Breast epithelium (tissue), 4 donors: ENCODE results near the gene LCN2. TPM values are rescaled to one million over a fixed set of nuclear protein-coding genes. Genes with fewer than 3 reads are reported as not detected.
"Not testable (repeated sequence)": the region's sequence is repeated elsewhere in the genome, so short reads cannot be mapped to it uniquely, and the experiment has no call there.

Experiments used
- DNase-seq, 2 donors: peaks; one replicate each; pipeline ENCODE4 v3.0.0-alpha.2; 2019; ENCODE audit warnings: low spot score in 2 of 2
- H3K27ac ChIP-seq, 2 donors: fragments of 200-600 bp; sonication (generic) in 1 of 2; one replicate each; pipeline ENCODE4 v1.5.1; 2016 to 2019; ENCODE audit warnings: mild to moderate bottlenecking in 1 of 2
- H3K27me3 ChIP-seq, 2 donors: fragments of 200-600 bp; sonication (generic) in 1 of 2; one replicate each; pipeline versions ENCODE4 v1.5.1 to v1.6.0; 2017 to 2019; ENCODE audit warnings: control low read depth in 1 of 2, mild to moderate bottlenecking in 1 of 2
- H3K36me3 ChIP-seq: fragments of 200-600 bp; one replicate; pipeline ENCODE4 v1.5.1; 2019
- H3K4me1 ChIP-seq, 2 donors: fragments of 200-600 bp; sonication (generic); one replicate each; pipeline ENCODE4 v1.5.1; 2016 to 2019; ENCODE audit warnings: control low read depth in 1 of 2
- H3K4me3 ChIP-seq, 3 donors: fragments of 200-600 bp; sonication (generic); 1 replicate in 2 of 3; 2 replicates in 1 of 3; pipeline ENCODE4 v1.5.1; 2016 to 2019; ENCODE audit warnings: mild to moderate bottlenecking in 3 of 3, moderate library complexity in 2 of 3
- H3K9me3 ChIP-seq, 2 donors: fragments of 200-600 bp; sonication (generic) in 1 of 2; one replicate each; pipeline ENCODE4 v1.5.1; 2016 to 2019; ENCODE audit warnings: control low read depth in 1 of 2
- POLR2A ChIP-seq: fragments of 450-650 bp; IDR thresholded peaks from one replicate; pipeline ENCODE4 v1.6.1; 2016; ENCODE audit warnings: antibody characterized with exemption, mild to moderate bottlenecking, moderate library complexity
- POLR2AphosphoS5 ChIP-seq, 3 donors: sonication (generic); formaldehyde crosslinking; IDR thresholded peaks; one replicate each; pipeline ENCODE4 v1.6.1; 2017; ENCODE audit warnings: antibody characterized with exemption in 3 of 3
- intact Hi-C: fragments of 100-400 bp; cut with DNase I; formaldehyde crosslinking; loops from one replicate; pipeline ENCODE4 v1.15.1; 2023; ENCODE audit warnings: low total_unique reads
- total RNA-seq, 3 donors: library from RNA; depleted of rRNA; stranded (reverse); fragments of >200 nt; gene quantifications; one replicate each; pipeline ENCODE4 v1.1.0, GENCODE V29; 2016
- TF ChIP-seq, protein P1 (sequence below), 3 donors: fragments of 450-650 bp; IDR thresholded peaks; one replicate each; pipeline ENCODE4 v1.5.1; 2016 to 2017; ENCODE audit warnings: antibody characterized with exemption in 3 of 3, mild to moderate bottlenecking in 3 of 3, moderate library complexity in 3 of 3

Gene LCN2
- total RNA-seq, 3 donors from 2014 or later = 38.5 to 42.3 TPM; not detected in 1

DNA sequence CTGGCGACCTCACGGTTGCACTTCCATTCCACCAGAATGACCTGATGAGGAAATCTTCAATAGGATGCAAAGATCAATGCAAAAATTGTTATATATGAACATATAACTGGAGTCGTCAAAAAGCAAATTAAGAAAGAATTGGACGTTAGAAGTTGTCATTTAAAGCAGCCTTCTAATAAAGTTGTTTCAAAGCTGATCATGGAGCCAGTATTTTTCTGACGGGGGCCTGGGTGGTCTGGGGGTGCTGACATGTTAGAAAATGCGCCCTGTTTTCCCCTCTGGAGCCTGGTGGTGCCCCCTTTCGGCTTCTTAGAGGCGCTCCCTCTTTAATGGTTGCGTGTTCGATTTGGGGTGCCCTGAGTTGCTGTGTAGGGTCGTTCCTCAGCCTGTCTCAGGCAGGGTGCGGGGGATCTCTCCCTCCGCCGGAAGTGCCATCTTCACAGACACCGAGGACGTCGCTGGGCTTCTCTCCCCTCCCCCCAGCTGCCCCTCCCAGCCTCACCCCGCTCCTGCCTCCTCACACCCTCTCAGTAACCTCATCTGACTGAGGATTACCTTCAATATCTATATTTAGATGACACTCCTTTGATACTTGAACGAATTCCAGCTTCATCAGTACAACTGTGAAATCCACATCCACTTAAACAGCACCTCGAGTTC is 40.1 kb upstream of the LCN2 start:
- Histone ChIP-seq H3K9me3 (no peaks in the 10 kb centered on the region), H3K4me1 (no peaks in the 10 kb centered on the region), H3K36me3 (no peaks in the 10 kb centered on the region), H3K4me3 (no peak overlapping the region), H3K27me3 (no peaks in the 10 kb centered on the region), H3K27ac (no peak overlapping the region)
- no peak for DNase-seq
- TF ChIP-seq POLR2AphosphoS5 (IDR thresholded peaks at IDR 0.05) (no peak), POLR2A (no peak)
- TF ChIP-seq, protein P1, sequence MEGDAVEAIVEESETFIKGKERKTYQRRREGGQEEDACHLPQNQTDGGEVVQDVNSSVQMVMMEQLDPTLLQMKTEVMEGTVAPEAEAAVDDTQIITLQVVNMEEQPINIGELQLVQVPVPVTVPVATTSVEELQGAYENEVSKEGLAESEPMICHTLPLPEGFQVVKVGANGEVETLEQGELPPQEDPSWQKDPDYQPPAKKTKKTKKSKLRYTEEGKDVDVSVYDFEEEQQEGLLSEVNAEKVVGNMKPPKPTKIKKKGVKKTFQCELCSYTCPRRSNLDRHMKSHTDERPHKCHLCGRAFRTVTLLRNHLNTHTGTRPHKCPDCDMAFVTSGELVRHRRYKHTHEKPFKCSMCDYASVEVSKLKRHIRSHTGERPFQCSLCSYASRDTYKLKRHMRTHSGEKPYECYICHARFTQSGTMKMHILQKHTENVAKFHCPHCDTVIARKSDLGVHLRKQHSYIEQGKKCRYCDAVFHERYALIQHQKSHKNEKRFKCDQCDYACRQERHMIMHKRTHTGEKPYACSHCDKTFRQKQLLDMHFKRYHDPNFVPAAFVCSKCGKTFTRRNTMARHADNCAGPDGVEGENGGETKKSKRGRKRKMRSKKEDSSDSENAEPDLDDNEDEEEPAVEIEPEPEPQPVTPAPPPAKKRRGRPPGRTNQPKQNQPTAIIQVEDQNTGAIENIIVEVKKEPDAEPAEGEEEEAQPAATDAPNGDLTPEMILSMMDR (IDR thresholded peaks at IDR 0.05) = no peak
- intact Hi-C loops = no loop called here

DNA sequence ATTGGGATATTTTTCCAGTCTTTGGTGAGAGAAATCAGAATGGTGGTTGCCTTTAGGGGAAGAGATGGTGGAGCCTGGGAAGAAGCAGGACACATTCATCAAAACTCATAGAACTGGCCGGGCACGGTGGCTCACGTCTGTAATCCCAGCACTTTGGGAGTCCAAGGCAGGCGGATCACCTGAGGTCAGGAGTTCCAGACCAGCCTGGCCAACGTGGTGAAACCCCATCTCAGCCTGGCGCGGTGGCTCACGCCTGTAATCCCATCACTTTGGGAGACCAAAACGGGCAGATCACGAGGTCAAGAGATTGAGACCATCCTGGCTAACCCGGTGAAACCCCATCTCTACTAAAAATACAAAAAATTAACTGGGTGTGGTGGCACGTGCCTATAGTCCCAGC is 37.5 kb upstream of the LCN2 start:
- H3K36me3 ChIP-seq, intact Hi-C loops, H3K27ac ChIP-seq, H3K4me1 ChIP-seq, H3K27me3 ChIP-seq, H3K4me3 ChIP-seq, H3K9me3 ChIP-seq, DNase-seq: not testable (repeated sequence)

DNA sequence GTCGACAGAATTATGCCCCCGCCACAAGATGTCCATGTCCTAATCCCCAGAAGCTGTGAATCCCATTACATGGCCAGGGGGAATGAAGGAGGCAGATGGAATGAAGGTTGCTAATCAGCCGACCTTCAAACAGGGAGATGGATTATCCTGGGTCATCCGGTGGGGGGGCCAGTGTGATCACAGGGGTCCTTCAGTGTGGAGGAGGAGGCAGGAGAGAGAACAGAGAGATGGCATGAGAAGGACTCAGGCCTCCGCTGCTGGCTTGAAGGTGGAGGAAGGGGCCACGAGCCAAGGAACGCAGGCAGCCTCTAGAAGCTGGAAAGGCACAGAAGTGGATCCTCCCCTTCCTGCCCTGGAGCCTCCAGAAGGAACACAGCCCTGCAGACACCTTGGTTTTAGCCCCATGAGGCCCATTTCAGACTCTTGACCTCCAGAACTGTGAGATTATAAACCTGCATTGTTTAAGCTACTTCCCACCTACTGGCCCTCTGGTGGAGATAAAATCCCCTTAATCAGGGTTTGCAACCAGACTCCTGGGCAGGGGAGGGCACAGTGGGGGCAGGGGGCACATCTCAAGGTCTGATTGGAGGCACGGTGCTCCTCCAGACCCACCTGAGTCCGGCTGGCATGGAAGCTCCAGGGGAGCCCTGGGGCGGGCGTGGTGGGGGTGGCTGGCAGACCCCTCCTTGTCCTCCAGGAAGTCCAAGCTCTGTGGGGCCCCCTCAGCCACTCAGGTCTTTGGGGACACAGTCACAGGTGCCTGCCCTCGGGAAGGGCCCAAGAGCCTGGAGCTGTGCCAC is 35.5 kb upstream of the LCN2 start:
- Histone ChIP-seq H3K27me3 (no peaks in the 10 kb centered on the region), H3K4me3 (no peak overlapping the region), H3K4me1 (no peaks in the 10 kb centered on the region), H3K27ac (peak overlapping the region in 1 of 2 donors; percentile 51), H3K9me3 (no peaks in the 10 kb centered on the region), H3K36me3 (no peaks in the 10 kb centered on the region)
- TF ChIP-seq, protein P1 (IDR thresholded peaks at IDR 0.05) = no peak
- no peak for TF ChIP-seq POLR2A
- TF ChIP-seq POLR2AphosphoS5 (IDR thresholded peaks at IDR 0.05) = no peak
- intact Hi-C loops = no loop called here
- DNase-seq = no peak

DNA sequence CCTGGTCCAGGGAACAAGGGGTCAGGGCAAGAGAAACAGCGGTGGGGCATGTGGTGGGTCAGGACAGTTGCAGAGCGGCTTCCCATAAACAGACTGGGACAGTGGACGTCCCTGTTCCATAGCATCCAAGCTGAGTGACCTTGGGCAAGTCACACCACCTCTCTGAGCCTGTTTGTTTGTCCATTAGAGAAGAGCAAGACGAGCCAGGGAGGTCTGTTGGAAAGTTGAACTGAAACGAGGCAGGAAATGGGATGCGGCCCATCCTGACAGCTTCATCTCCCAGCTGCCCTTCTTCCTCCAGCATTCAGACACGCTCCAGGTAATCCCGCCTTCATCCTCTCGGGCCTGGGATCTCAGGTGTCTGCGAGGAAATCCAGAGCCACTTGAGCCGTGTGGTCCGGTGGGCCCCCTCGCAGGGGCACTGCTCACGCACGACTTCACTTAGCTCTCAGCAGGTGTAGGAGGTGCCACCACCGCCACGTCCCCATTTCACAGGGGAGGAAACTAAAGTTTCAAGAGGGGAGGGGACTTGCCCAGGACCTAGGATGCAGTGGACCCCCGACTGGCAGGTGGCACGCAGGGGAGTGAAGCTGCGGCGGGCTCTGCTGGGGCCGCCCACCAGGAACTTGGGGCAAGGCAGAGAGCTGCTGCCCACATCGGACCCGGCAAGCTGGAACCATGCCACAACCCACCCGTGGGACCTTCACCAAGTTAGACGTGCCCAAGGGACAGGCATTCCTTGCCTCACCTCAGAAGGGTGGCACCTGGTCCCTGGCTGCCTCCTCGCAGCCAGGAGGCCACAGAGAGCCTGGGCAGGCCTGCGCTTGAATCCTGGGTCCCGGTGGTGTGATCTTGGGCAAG is 34.7 kb upstream of the LCN2 start:
- no peak for DNase-seq
- peak overlapping the region in 1 of 2 donors; percentile 51 for H3K27ac ChIP-seq

More for the DNA sequence above, 34.7 kb upstream of the LCN2 start:
- intact Hi-C loops = no loop called here
- H3K36me3 ChIP-seq = no peaks in the 10 kb centered on the region
- TF ChIP-seq POLR2A (no peak), POLR2AphosphoS5 (IDR thresholded peaks at IDR 0.05) (no peak)
- TF ChIP-seq, protein P1 (IDR thresholded peaks at IDR 0.05) = no peak
- no peaks in the 10 kb centered on the region for H3K9me3 ChIP-seq
- no peaks in the 10 kb centered on the region for H3K4me1 ChIP-seq
- H3K27me3 ChIP-seq = no peaks in the 10 kb centered on the region
- H3K4me3 ChIP-seq = no peak overlapping the region
